K562 (cell line): ENCODE data around the gene CD151. TPM values are rescaled to one million over a fixed set of nuclear protein-coding genes. Genes with fewer than 3 reads are reported as not detected.

ENCODE experiments used
- ASH1L ChIP-seq: fragments of 450-650 bp; IDR thresholded peaks from 2 replicates; pipeline ENCODE4 v1.6.1; 2018; ENCODE audit warnings: borderline replicate concordance, mild to moderate bottlenecking, low read depth; ENCODE audit not compliant: partially characterized antibody
- DPF2 ChIP-seq: fragments of 450-650 bp; IDR thresholded peaks from 2 replicates; pipeline ENCODE4 v1.6.1; 2016
- EGR1 ChIP-seq: fragments of 450-650 bp; conservative IDR thresholded peaks from 2 replicates; pipeline ENCODE4 v1.6.1; 2017; ENCODE audit warnings: mild to moderate bottlenecking
- FOXA3 ChIP-seq, 2 experiments: fragments of 450-650 bp in 1 of 2; sonication (generic) in 1 of 2; formaldehyde crosslinking; IDR thresholded peaks in 1 of 2; conservative IDR thresholded peaks in 1 of 2; 2 replicates each; pipeline versions ENCODE4 v1.4.0 to v1.8.0; 2020 to 2022; ENCODE audit warnings: mild to moderate bottlenecking in 2 of 2, missing genetic modification reagents in 1 of 2
- KLF10 ChIP-seq: fragments of 250-450 bp; sonication (Bioruptor Pico); IDR thresholded peaks from 2 replicates; pipeline ENCODE4 v1.6.1; 2021; ENCODE audit warnings: matching md5 sums
- MAZ ChIP-seq, 2 experiments: fragments of 450-650 bp in 1 of 2; sonication (generic) in 1 of 2; formaldehyde crosslinking; IDR thresholded peaks in 1 of 2; conservative IDR thresholded peaks in 1 of 2; 2 replicates each; pipeline versions ENCODE4 v1.4.0 to v1.5.0; 2020; ENCODE audit warnings: mild to moderate bottlenecking in 1 of 2, missing genetic modification reagents in 1 of 2
- NBN ChIP-seq: fragments of 450-650 bp; IDR thresholded peaks from 2 replicates; pipeline ENCODE4 v1.6.1; 2016; ENCODE audit warnings: low read depth, mild to moderate bottlenecking
- NCOR1 ChIP-seq: fragments of 450-650 bp; IDR thresholded peaks from 2 replicates; pipeline ENCODE4 v1.6.1; 2016; ENCODE audit warnings: mild to moderate bottlenecking, moderate library complexity
- POLR2AphosphoS2 ChIP-seq: IDR thresholded peaks from 2 replicates; pipeline ENCODE4 v1.6.1; 2012; ENCODE audit warnings: low read length, improper control_type of control experiment
- POLR2AphosphoS5 ChIP-seq: IDR thresholded peaks from 2 replicates; pipeline ENCODE4 v1.6.1; 2011; ENCODE audit warnings: mild to moderate bottlenecking, low read depth, low read length, moderate library complexity; ENCODE audit not compliant: control insufficient read depth, insufficient read depth
- POLR2H ChIP-seq: IDR thresholded peaks from 2 replicates; pipeline ENCODE4 v1.6.1; 2016; ENCODE audit warnings: missing genetic modification characterization, low read depth, mild to moderate bottlenecking, control low read depth, missing compliant biosample characterization, moderate library complexity
- PRMT5 ChIP-seq: sonication (generic); formaldehyde crosslinking; IDR thresholded peaks from 2 replicates; pipeline ENCODE4 v1.5.0; 2020; ENCODE audit warnings: missing genetic modification reagents
- RBFOX2 ChIP-seq: fragments of 200-400 bp; formaldehyde crosslinking; IDR thresholded peaks from 2 replicates; pipeline ENCODE4 v1.6.1; 2017; ENCODE audit warnings: low read depth, mild to moderate bottlenecking, low read length, moderate library complexity
- SMAD2 ChIP-seq: fragments of 150-350 bp; IDR thresholded peaks from 2 replicates; pipeline ENCODE4 v1.6.1; 2014; ENCODE audit warnings: low read depth, mild to moderate bottlenecking, low read length
- U2AF1 ChIP-seq: fragments of 200-400 bp; formaldehyde crosslinking; optimal IDR thresholded peaks from 2 replicates; pipeline ENCODE3; 2017; ENCODE audit warnings: mild to moderate bottlenecking, low read depth, low read length, moderate library complexity
- XRCC4 ChIP-seq: IDR thresholded peaks from one replicate; pipeline ENCODE4 v1.6.1; 2011; ENCODE audit not compliant: insufficient read depth, insufficient read length; ENCODE audit errors: extremely low read depth
- ZKSCAN8 ChIP-seq: fragments of 200-800 bp; sonication (Bioruptor generic); IDR thresholded peaks from 2 replicates; pipeline ENCODE4 v1.6.1; 2016; ENCODE audit warnings: missing genetic modification characterization, missing compliant biosample characterization
- ZNF124 ChIP-seq: sonication (generic); formaldehyde crosslinking; IDR thresholded peaks from 2 replicates; pipeline ENCODE4 v1.8.1; 2022; ENCODE audit warnings: missing genetic modification reagents
- ZNF134 ChIP-seq: fragments of 250-450 bp; sonication (Bioruptor Pico); conservative IDR thresholded peaks from 2 replicates; pipeline ENCODE4 v1.4.0; 2020
- ZNF232 ChIP-seq: sonication (generic); formaldehyde crosslinking; IDR thresholded peaks from 2 replicates; pipeline ENCODE4 v1.8.0; 2022; ENCODE audit warnings: mild to moderate bottlenecking, missing genetic modification reagents
- ZNF239 ChIP-seq: fragments of 250-450 bp; sonication (Bioruptor Pico); IDR thresholded peaks from 2 replicates; pipeline ENCODE4 v1.4.0; 2020; ENCODE audit warnings: mild to moderate bottlenecking
- ZNF41 ChIP-seq: fragments of 250-450 bp; sonication (Bioruptor Pico); conservative IDR thresholded peaks from 2 replicates; pipeline ENCODE4 v1.4.0; 2020; ENCODE audit warnings: mild to moderate bottlenecking
- ZNF57 ChIP-seq: fragments of 450-650 bp; formaldehyde crosslinking; IDR thresholded peaks from 2 replicates; pipeline ENCODE4 v1.4.0; 2020; ENCODE audit warnings: mild to moderate bottlenecking, moderate library complexity
- polyA plus RNA-seq, 8 experiments: library from polyadenylated mRNA; depleted of rRNA in 4 of 8; stranded (reverse) in 5 of 8; unstranded in 3 of 8; fragments of >200 nt; fragmentation: Nextera tagmentation in 2 of 8; fragmentation: Illumina TruSeq in 1 of 8; extraction: Ambion mirVana in 2 of 8; extraction: Trizol in 1 of 8; gene quantifications; 2 replicates each; pipeline versions ENCODE4 v1.2.1 to v1.2.3, GENCODE V29; 2011 to 2014; ENCODE audit warnings: inconsistent platforms in 1 of 8, missing spikeins in 1 of 8
- total RNA-seq, 7 experiments: library from RNA; depleted of rRNA in 6 of 7; stranded (reverse); fragments of >200 nt in 6 of 7; fragmentation: Illumina TruSeq in 2 of 7; extraction: Trizol in 2 of 7; gene quantifications; 2 replicates each; pipeline versions ENCODE4 v1.2.1 to v1.2.3, GENCODE V29; 2011 to 2021; ENCODE audit warnings: low replicate concordance in 1 of 7
- TF ChIP-seq, protein P1 (sequence below): fragments of 250-450 bp; sonication (Bioruptor Pico); IDR thresholded peaks from 2 replicates; pipeline ENCODE4 v1.8.0; 2022; ENCODE audit warnings: inconsistent platforms, mild to moderate bottlenecking, moderate library complexity, borderline replicate concordance
- TF ChIP-seq, protein P2 (sequence below): sonication (generic); formaldehyde crosslinking; IDR thresholded peaks from 2 replicates; pipeline ENCODE4 v1.8.0; 2022; ENCODE audit warnings: mild to moderate bottlenecking, missing genetic modification reagents, borderline replicate concordance

Gene CD151
- total and polyA plus RNA-seq, 9 of the 15 experiments (the other 6 are each of a cell fraction or from before 2014, with no cell fraction given) = 2.3 to 187 (median 140) TPM

DNA sequence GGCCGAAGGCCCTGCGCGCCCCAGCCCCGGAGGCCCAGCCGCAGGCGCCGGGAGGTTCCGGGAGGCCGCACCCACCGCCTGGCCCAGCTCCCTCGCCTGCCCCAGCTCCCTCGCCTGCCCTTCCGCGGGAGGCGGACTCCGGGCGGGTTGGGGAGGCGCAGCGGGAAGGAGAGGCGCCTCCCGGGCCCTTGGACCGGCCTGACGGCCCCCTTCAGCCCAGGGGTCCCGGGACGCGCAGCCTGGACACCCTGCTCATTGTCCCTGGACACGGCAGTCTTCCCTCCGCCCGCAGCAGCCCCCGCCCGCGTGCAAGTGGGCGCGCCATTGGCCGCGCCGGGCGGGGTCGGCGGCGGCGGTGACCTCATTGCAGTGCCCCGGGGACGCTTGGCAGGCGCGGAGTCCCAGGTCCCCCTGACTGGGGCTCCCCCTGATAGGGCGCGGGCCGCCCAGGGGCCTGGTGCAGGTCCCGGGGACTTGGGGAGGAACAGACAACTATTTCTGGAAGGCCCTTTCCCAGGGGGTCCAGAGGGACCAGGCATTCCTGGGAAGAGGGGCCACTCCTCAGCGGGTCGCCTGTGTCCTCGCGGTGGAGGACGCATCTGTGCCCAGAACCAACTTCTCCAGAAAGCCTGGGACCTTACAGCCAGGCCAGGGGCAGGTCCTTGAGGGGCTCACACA, 501 bp downstream of the CD151 start (continued):
- no peak for TF ChIP-seq POLR2H
- TF ChIP-seq EGR1 = peak; percentile 44
- no peak for TF ChIP-seq ZNF41 (CRISPR knock-in tag)
- TF ChIP-seq U2AF1 = peak; percentile 36
- TF ChIP-seq ZNF134 = no peak
- TF ChIP-seq RBFOX2 = peak; percentile 81
- peak; percentile 37; the same call in 1 of the 2 replicates for TF ChIP-seq POLR2AphosphoS5
- no peak for TF ChIP-seq SMAD2
- TF ChIP-seq ZNF124 = no peak
- TF ChIP-seq ZNF232 (CRISPR knock-in tag) = no peak
- no peak for TF ChIP-seq ZNF239 (CRISPR knock-in tag)
- TF ChIP-seq, protein P1, sequence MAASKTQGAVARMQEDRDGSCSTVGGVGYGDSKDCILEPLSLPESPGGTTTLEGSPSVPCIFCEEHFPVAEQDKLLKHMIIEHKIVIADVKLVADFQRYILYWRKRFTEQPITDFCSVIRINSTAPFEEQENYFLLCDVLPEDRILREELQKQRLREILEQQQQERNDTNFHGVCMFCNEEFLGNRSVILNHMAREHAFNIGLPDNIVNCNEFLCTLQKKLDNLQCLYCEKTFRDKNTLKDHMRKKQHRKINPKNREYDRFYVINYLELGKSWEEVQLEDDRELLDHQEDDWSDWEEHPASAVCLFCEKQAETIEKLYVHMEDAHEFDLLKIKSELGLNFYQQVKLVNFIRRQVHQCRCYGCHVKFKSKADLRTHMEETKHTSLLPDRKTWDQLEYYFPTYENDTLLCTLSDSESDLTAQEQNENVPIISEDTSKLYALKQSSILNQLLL (CRISPR knock-in tag) = no peak
- TF ChIP-seq, protein P2, sequence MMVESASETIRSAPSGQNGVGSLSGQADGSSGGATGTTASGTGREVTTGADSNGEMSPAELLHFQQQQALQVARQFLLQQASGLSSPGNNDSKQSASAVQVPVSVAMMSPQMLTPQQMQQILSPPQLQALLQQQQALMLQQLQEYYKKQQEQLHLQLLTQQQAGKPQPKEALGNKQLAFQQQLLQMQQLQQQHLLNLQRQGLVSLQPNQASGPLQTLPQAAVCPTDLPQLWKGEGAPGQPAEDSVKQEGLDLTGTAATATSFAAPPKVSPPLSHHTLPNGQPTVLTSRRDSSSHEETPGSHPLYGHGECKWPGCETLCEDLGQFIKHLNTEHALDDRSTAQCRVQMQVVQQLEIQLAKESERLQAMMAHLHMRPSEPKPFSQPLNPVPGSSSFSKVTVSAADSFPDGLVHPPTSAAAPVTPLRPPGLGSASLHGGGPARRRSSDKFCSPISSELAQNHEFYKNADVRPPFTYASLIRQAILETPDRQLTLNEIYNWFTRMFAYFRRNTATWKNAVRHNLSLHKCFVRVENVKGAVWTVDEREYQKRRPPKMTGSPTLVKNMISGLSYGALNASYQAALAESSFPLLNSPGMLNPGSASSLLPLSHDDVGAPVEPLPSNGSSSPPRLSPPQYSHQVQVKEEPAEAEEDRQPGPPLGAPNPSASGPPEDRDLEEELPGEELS (CRISPR knock-in tag) = peak; percentile 25; the same call in 1 of the 2 replicates
- no peak for TF ChIP-seq KLF10 (CRISPR knock-in tag)
- no peak for TF ChIP-seq PRMT5
- no peak for TF ChIP-seq FOXA3 (CRISPR knock-in tag; conservative IDR thresholded peaks at IDR 0.05 in 1 of 2, IDR thresholded peaks at IDR 0.05 in 1 of 2)
- TF ChIP-seq ZKSCAN8 = no peak
- TF ChIP-seq NBN = no peak
- TF ChIP-seq ZNF57 = no peak
- no peak for TF ChIP-seq DPF2
- TF ChIP-seq POLR2AphosphoS2 = no peak
- TF ChIP-seq XRCC4 = no peak
- TF ChIP-seq NCOR1 = no peak; the same call in 1 of the 2 replicates
- no peak for TF ChIP-seq ASH1L
- TF ChIP-seq MAZ (CRISPR knock-in tag; conservative IDR thresholded peaks at IDR 0.05 in 1 of 2, IDR thresholded peaks at IDR 0.05 in 1 of 2) = peak; percentile 69 to 73; a peak in 3 of 4 replicates
